ENCODE results near the gene GJA4. TPM values are rescaled to one million over a fixed set of nuclear protein-coding genes. Genes with fewer than 3 reads are reported as not detected.

Gene GJA4
- total and polyA plus RNA-seq, 2 of the 8 experiments (the other 6 are each of a cell fraction or from before 2014, with no cell fraction given): 3.2 to 3.9 TPM

DNA sequence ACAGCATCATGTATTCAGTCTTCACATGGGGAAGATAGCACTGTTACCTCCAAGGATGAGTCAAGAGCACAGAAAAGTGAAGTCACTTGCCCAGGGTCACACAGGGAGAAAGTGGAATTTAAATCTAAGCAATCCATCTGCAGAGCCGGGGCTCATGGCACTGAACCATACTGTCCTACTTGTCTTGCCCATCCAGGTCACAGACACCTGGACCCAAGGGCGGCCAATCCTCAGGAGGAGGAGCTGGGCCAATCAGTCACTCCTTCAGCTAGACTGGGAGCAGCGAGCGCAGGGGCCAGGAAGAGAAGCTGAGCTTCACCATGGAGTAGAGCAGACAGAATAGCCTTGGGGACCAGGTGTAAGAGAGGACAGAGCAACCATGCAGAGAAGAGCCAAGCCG lies 47.1 kb upstream of the GJA4 start:
- Histone ChIP-seq H4K91ac (replicated peaks; ENCODE audit: insufficient read length, low read length) (no peak overlapping the region), H2AK5ac (ENCODE audit: low read depth, low read length) (no peak overlapping the region), H3K4me3 (ENCODE audit: extremely low read depth in 1 of 4, insufficient read depth in 2 of 4, low read depth in 3 of 4, low read length in 4 of 4) (no peak overlapping the region), H3K36me3 (ENCODE audit: control insufficient read depth in 2 of 4, insufficient read depth in 4 of 4, low read length in 3 of 4) (no peaks in the 10 kb centered on the region), H3K27ac (ENCODE audit: low read depth, low read length) (no peak overlapping the region), H3K9ac (replicated peaks in 1 of 4; ENCODE audit: extremely low read depth in 1 of 4, low read depth in 3 of 4, low read length in 3 of 4) (no peak overlapping the region), H4K20me1 (replicated peaks in 1 of 2; ENCODE audit: control insufficient read depth in 1 of 2, insufficient read depth in 2 of 2, low read length in 2 of 2) (no peaks in the 10 kb centered on the region), H3K18ac (ENCODE audit: extremely low read depth, low read length) (no peak overlapping the region), H3K14ac (ENCODE audit: insufficient read length) (no peak overlapping the region), H3K79me2 (ENCODE audit: control insufficient read depth in 1 of 2, insufficient read depth in 2 of 2, low read length in 2 of 2) (no peaks in the 10 kb centered on the region), H3K23me2 (ENCODE audit: low read depth, low read length) (no peaks in the 10 kb centered on the region; the same call in 1 of the 2 replicates), H3K27me3 (replicated peaks in 1 of 4; ENCODE audit: control insufficient read depth in 3 of 4, extremely low read depth in 1 of 4, insufficient read depth in 3 of 4, low read length in 3 of 4) (peaks cover 0 to 13% (median 5%) of the 10 kb centered on the region in 4 experiments; a peak in 5 of 7 replicates), H3K4ac (replicated peaks; ENCODE audit: insufficient read length, low read depth, low read length) (no peak overlapping the region), H3K56ac (replicated peaks; ENCODE audit: insufficient read length, low read depth, low read length) (no peak overlapping the region), H4K5ac (ENCODE audit: insufficient read length, low read depth, low read length) (no peak overlapping the region), H2BK20ac (ENCODE audit: low read length) (0 out of 2 replicates have a peak overlapping the region, but pooled peaks have one; percentile 1), H3K4me1 (replicated peaks in 1 of 4; ENCODE audit: control insufficient read depth in 3 of 4, insufficient read depth in 4 of 4, low read length in 3 of 4) (peaks cover 0 to 6% (median 0%) of the 10 kb centered on the region in 4 experiments; a peak in 5 of 7 replicates), H3K23ac (ENCODE audit: insufficient read length) (no peak overlapping the region), H3K4me2 (ENCODE audit: insufficient read depth in 1 of 2, low read depth in 2 of 2, low read length in 2 of 2) (no peak overlapping the region), H2BK5ac (ENCODE audit: low read depth, low read length) (no peak overlapping the region), H3K9me3 (ENCODE audit: insufficient read depth in 2 of 2, low read depth in 1 of 2, low read length in 1 of 2) (no peaks in the 10 kb centered on the region), H2BK12ac (ENCODE audit: low read depth, low read length) (no peak overlapping the region), H4K8ac (ENCODE audit: extremely low read depth, insufficient read depth, low read length) (no peak overlapping the region), H2AFZ (ENCODE audit: low read length) (no peak overlapping the region), H2BK15ac (ENCODE audit: low read length) (no peak overlapping the region), H2BK120ac (replicated peaks; ENCODE audit: low read depth, low read length) (no peak overlapping the region), H3K79me1 (ENCODE audit: low read depth, low read length) (no peaks in the 10 kb centered on the region)
- ChIA-PET POLR2A (ENCODE audit: partially characterized antibody) (interaction anchor here (0.9 kb wide), 1 partner anchor 9 kb away, joined by 4 read pairs; the partner anchor contains the start of gene GJB5), CTCF (ENCODE audit: partially characterized antibody) (interaction anchor here (1.2 to 5.4 kb wide), 4 partner anchors 10 to 107 kb away, joined by 4 to 26 read pairs (median 4); partner anchors contain the start of genes GJB4 and GJB5)
- 79% methylated on average over 5 of the region's 5 CpGs; no CpG with 5 or more reads in 1 of the 2 experiments for WGBS, 2 experiments (ENCODE audit: extremely low coverage in 1 of 2, insufficient coverage in 1 of 2, insufficient read length in 1 of 2, insufficient replicate concordance in 2 of 2, low coverage in 1 of 2, low lambda C conversion rate in 2 of 2, missing lambda C conversion rate in 1 of 2)
- FAIRE-seq: no peak
- DNase-seq (ENCODE audit: low read depth in 1 of 2, low spot score in 2 of 2): no peak
- TF ChIP-seq TAF1 (IDR thresholded peaks at IDR 0.05; ENCODE audit: low read depth, low read length) (no peak), POU5F1 (IDR thresholded peaks at IDR 0.05; ENCODE audit: low read depth, low read length) (no peak), SP1 (IDR thresholded peaks at IDR 0.05; ENCODE audit: low read depth, low read length) (no peak)
